HG03565 (cell line): Measurements from ENCODE around the gene CENPK.
"Not testable (repeated sequence)": the region's sequence is repeated elsewhere in the genome, so short reads cannot be mapped to it uniquely, and the experiment has no call there.

Experiments used
- ATAC-seq: cut with Tn5 transposase; IDR thresholded peaks from one replicate; pipeline ENCODE4 v1.9.1; 2021; ENCODE audit warnings: mild to moderate bottlenecking, moderate library complexity; ENCODE audit not compliant: unreplicated experiment

CENPK gene, protein sequence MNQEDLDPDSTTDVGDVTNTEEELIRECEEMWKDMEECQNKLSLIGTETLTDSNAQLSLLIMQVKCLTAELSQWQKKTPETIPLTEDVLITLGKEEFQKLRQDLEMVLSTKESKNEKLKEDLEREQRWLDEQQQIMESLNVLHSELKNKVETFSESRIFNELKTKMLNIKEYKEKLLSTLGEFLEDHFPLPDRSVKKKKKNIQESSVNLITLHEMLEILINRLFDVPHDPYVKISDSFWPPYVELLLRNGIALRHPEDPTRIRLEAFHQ

DNA sequence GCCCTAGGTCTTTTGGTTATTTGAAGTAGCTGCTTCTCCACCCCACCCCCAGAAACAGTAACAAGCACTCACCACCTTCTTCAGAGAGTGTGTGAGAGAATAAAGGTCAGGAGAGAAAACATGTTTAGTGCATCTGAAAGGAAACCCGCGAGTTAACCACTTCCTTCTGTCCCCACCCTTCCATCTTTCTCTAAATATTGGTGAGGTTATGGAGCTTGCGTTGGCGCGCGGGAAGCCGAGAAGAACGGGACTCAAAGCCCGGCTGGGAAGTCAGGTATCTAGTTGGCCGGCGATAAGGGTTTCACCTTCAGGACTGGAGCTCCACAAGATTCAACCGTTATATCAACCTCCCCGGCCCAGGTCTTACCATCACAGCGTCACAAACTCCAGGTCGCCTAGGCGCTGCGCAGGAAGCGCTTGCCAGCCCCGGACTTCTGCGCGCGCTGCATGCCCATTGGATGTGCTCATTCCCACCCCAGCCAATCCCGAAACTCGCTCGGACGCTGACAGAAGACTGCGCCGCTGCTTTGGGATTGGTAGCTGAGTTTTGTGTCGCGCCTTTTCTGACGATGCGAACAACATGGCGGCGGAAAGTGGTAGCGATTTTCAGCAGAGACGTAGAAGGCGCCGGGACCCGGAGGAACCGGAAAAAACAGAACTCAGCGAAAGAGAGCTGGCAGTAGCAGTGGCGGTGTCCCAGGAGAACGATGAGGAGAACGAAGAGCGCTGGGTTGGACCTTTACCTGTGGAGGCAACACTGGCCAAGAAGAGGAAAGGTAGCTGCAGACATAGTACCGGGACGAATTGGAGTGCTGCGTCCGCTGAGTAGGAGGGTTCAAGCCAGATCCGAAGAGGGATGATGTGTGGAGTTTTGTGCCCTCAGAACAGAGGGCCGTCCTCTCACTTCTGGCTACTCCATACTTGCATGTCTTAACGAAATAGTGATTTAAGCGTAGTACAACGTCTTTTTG lies at the start of gene CENPK, which contains the start of gene PPWD1:
CENPK (minus strand) TSS at position 438 of the 971 bp plus-strand sequence. CDS start 8,261 bp downstream, outside the sequence.
PPWD1 (plus strand) TSS at position 566 of the 971 bp plus-strand sequence; CDS start at position 581, 15 bp downstream.
- peak; percentile 98 for ATAC-seq

DNA sequence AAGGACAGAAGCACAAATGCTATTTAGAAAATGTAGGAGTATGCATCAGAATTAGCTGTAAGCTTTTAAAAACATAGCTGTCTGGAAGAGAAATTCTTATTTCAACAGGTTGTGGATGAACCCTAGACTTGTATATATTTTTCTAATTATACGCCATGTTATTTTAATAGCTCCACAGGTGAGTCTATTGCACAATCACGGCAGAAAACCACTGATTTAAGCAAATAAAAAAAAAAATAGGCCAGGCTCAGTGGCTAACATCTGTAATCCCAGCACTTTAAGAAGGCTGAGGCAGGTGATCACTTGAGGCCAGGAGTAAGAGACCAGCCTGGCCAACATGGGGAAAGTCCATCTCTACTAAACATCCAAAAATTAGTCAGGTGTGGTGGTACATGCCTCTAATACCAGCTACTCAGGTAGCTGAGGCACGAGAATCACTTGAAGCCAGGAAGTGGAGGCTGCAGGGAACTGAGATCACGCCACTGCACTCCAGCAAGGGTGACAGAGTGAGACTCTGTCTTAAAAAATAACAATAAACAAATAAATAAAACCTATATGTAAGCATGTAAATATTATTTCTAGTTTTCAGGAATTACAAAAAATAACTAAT lies 49.4 kb upstream of the CENPK start:
- no peak for ATAC-seq

DNA sequence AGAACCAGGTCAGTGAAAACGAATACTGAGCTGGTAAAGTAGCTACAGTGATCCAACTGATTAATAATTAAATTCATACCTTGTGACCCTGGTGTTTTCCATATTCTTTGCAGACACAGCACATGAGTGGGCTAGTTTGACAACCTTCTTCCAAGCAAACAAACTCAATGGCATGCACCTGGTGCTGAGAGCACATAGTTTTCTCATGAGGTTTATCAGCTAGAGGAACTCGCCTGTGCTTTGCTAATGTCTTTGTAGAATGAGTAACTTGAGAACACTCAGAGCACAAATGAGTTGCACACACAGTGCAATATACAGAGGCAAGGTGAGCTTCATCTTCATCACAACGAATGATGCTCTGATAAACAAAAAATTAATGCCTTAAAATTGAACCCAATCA lies 48.6 kb upstream of the CENPK start:
- no peak for ATAC-seq

DNA sequence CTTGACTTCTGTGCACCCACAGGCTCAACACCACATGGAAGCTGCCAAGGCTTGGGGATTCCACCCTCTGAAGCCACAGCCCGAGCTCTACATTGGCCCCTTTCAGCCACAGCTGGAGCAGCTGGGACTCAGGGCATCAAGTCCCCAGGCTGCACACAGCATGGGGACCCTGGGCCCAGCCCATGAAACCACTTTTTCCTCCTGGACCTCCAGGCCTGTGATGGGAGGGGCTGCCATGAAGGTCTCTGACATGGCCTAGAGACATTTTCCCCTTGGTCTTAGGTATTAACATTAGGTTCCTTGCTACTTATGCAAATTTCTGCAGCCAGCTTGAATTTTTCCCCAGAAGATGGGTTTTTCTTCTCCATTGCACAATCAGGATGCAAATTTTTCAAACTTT lies 38.8 kb upstream of the CENPK start:
- not testable (repeated sequence) for ATAC-seq

DNA sequence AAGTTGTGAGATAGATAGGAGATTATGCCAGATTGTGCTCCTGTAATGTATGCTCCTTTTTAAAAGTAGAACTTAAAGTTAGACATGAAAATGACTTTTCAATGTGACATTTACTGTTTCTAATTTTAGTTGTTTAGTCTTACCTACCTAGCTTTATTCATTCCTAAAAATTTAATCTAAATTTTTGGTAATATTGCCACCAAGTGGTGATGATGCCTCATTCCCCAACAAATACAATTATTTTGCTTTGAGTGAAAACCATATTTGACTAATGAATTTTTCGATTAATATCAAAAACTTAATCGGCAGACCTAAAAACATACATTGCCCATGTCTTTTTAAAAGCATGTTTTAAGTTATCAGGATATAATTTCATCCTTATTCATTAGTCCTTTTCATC lies 25.7 kb upstream of the CENPK start:
- no peak for ATAC-seq

DNA sequence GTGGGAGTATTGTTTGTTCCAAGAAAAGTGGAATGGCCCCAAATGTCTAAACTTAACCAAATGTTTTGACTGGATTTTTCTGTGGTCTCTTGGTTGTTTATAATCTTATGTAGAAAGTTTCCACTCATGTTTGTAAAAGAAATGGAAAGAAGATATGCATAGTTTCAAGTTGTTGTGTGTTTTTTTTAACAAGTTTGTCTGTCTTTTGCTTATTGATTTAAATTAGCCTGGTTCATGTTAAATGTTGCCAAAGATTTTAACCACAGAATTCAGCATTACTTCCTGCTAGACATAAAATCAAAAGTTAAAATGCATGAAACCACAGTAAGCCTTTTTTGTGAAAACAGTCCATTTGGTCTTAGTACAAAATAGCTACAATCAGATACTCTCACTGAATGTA lies 14.2 kb upstream of the CENPK start:
- ATAC-seq, result no peak

DNA sequence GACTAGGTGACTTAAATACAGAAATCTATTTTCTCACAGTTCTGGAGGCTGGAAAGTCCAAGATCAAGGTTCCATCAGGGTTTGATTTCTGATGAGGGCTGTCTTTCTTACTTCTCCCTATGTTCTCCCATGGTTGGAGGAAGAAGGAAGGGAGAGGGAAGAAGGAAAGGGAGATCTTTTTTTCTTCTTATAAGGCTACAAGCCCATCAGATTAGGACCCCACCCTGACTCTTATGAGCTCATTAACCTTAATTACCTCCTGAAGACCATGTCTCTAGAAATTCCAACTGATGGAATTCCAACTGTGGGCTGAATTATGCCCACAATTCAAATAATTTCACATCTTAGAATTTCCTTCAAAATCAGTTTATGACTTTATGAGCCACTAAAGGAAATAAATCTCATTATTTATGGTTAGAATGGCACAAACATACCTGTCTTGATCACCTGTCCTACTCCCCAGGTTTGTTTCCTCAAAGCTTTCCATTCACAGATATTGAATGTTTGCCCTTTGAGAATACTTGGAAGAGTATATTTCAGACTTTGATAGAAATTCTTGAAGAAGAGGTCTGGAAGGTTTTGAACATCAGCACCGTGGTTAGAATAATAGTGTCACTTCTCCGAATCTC lies 7.7 kb upstream of the CENPK start:
- ATAC-seq, result no peak

DNA sequence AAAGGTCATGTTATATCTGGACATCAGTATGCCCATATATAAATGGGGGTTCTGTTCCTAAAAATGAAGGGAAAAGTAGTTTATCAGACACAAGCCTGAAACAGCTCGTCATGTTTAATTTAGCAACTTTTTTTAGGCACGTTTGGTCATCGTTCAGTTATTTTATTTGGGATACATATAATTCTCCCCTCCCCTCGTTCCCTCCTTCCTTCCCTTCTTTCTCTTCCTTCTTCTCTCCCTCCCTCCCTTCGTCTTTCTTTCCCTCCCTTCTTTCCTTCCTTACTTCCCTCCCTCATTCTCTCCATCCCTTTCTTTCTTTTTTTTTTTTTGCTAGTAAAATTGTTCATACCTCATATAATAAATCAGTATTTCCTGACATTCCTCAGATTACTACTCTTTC lies 3.5 kb upstream of the CENPK start:
- no peak for ATAC-seq

DNA sequence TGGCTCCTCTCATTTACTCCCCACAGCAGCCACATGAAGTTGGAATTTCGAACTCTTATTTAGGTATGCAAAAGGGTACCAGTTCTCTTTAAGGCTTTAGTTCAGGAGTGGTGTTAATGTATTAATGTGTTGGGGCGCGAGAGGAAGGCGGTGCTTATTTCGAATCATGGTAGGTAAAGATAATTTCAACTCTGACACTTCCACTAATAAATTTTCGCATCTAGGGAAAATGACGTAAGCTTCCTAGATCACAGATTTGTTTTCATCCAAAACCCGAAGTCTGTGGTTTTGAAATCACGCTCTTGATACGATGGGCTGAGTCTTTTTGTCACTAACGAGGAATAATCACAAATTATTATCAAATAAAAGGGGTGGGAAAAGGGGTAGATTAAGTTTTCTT lies 809 bp upstream of the CENPK start:
- no peak for ATAC-seq

DNA sequence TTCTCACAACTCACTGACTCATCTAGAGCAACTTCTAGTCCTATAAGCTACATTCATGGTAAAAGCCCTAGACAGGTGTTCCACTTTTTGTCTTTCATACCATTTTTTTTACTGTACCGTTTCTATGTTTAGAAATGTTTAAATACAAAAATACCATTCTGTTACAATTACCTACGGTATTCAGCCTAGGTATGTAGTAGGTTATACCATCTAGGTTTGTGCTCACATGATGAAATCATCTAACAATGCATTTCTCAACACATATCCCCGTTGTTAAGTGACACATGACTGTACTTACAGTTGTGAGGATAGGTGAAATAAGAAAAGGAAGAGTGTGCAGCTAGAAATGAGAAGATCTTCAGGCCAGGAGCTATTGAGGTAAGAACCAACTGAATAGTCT lies 6.2 kb downstream of the CENPK start:
- no peak for ATAC-seq

DNA sequence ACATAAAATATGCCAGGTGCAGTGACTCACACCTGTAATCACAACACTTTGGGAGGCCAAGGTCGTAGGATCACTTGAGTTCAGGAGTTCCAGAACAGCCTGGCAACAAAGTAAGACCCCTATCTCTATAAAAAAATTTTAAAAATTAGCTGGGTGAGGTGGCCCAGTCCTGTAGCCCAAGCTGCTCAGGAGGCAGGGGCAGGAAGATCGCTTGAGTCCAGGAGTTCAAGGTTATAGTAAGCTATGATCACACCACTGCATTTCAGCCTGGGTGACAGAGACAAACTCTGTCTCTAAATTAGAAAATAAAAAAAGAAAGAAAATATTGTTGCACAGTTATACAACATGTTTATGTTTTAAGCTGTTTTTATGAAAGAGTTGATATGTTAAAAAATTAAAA lies 6.8 kb downstream of the CENPK start:
- ATAC-seq, result no peak

DNA sequence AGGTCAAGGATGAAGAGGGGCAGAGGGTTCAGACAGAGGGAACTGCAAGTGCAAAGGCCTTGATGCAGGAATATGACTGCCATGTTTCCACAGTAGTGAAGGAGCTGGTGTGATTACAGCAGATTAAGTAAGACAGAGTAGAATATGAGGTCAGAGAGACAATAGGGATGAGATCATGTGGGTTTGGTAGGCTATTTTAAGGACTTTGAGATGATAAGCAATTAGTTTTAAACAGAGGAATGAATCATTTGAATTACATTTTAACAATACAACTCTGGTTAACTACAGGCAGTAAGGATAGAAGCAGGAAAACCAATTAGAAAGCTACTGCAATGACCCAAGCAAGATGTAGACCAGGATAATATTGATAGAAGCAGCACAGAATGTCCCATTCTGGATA lies 7.7 kb downstream of the CENPK start:
- no peak for ATAC-seq

DNA sequence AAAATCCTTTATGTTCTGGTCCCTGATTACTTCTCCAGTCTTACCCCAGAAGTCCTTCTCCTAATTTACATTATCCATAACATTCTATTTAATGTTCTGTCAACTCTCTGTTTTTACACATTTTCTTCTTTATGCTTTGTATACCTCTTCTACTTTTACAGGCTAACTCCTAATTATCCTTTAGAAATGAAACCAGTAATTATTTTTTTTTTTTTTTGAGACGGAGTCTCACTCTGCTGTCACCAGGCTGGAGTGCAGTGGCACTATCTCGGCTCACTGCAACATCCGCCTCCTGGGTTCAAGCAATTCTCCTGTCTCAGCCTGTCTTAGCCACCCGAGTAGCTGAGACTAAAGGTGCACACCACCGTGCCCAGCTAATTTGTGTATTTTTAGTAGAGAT lies 9.0 kb downstream of the CENPK start:
- no peak for ATAC-seq

DNA sequence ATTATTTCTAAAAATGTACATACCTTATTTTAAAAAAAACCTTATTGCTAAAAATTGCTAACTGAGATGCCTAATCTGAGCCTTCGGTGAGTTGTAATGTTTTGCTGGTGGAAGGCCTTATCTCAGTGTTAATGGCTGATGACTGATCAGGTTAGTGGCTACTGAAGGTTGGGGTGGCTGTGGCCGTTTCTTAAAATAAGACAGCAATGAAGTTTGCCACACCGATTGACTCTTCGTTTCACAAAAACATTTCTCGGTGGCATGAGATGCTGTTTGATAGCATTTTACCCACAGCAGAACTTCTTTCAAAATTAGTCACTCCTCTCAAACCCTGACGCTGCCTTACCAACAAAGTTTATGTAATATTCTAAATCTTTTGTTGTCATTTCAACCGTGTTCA lies 14.7 kb downstream of the CENPK start:
- ATAC-seq, result no peak

DNA sequence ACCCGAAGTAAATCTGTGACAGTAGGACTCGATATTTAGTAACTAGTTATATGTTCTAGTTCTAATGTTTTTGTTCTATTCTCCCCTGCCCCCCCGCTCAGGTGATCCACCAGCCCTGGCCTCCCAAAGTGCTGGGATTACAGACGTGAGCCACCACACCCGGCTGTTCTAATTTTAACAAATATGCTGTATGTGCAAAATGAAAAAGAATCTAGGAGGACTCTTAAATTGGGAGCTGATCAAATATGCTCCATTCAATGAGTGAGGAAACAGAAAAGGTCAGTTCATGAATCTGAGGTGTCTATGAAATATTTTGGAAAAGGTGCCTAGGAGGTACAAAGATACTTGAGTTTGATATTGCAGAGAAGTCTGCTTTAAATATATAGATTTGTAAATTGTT lies 16.8 kb downstream of the CENPK start:
- ATAC-seq, result no peak

DNA sequence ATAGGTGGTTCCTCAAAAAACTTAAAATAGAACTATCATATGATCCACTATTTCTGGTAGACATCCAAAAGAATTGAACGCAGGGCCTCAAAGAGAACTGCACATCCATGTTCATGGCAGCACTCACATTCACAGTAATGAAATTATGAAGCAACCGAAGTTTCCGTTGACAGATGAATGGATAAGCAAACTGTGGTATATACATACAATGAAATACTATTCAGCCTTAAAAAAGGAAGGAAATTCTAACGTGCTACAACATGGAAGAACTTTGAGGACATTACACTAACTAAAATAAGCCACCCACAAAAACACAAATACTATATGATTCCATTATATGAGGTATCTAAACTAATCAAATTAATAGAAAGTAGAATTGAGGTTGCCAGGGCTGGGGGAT lies 18.5 kb downstream of the CENPK start:
- no peak for ATAC-seq

DNA sequence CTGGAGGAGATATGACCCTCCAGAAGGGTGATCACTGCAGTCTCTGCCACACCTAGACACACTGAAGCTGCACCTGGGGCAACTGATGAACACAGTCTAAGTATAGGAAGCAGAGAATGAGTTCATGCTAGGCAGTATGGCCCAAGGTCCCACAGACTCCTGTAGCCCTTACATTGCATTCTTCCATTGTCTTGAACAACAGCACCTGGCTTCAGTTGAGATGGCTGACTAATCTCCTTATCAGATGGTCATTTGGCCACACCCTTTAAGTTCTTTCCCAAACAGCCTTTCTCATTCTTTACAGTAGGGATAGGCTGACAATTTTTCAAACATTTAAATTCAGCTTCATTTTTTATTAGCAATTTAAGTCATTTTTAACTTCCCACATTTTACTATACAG lies 23.1 kb downstream of the CENPK start:
- no peak for ATAC-seq

DNA sequence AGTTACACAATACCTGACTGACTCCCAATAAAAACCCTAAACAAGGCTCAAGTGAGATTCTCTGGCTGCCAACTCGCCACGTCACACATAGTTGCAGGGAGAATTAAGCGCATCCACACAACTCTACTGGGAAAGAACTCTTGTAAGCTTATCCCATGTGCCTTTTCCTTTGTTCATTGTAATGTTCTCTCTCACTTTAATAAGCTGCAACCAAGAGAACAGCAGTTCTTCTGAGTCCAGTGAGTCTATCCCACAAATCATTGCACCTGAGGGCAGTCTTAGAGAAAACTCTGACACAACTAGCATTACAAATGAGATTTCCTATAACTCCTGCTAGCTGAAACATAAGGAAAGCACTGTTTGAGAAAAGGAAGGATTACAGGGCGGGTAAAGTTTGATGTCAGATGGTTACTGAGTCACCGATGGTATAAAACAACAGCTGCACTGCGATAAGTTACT lies 27.4 kb downstream of the CENPK start:
- ATAC-seq, result no peak

DNA sequence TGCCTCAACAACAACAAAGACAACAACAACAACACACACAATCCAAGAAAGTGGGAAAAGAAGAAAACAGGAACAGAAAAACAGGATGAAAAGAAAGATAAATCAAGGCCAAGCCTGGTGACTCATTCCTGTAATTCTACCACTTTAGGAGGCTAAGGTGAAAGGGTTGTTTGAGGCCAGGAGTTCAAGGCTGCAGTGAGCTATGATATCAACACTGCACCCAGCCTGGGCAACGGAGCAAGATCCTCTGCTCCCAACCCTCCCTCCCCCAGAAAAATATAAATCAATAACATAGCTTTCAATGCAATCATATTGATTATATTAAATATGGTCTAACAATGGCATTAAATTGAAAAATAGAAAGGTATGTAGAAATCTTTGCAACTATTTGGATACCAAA lies 32.1 kb downstream of the CENPK start:
- no peak for ATAC-seq

DNA sequence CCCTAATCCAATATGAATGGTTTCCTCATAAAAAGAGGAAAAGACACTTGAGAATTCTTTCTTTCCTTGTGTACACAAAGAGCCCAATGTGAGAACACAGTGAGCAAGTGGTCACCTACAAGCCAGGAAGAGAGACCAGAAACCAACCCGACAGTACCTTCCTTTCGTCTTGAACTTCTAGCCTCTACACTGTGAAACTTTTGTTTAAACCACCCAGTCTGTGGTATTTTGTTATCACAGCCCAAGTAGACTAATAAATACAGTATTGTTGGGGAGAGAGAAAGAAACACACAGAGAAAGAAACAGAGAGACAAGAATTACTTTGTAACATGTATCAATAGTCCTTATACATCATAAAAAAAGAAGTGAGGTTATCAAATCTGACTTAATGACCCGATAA lies 37.2 kb downstream of the CENPK start:
- ATAC-seq, result no peak
